SHP77 (cell line): ENCODE data around the gene TBXAS1.
A peak's percentile ranks its signal among the peaks of the same experiment; 100 is the strongest.

Experiments
- DNase-seq, 2 experiments: peaks; one replicate each; lab custom pipeline; 2025; lab: John Stamatoyannopoulos, UW

TBXAS1 gene

DNA sequence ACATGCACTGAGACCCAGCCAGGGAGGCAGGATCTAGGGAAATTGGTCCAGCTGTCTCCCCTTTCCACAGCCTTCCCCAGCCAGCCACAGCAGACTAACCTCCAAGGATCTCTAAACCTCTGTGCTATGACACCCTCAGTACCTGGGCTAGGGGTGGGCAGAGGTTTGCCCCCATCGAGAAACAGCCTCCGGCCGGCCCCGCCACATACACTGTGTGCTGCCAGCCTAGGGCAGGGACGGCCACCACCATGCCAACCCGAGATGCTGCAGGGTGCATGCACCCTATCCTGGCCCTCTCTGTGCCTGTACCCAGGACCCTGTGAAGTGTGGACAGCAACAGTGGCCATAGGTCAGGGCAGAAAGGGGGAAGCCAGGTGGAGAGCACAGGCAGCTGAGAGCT, 175.6 kb downstream of the TBXAS1 start:
- DNase-seq: no peak

DNA sequence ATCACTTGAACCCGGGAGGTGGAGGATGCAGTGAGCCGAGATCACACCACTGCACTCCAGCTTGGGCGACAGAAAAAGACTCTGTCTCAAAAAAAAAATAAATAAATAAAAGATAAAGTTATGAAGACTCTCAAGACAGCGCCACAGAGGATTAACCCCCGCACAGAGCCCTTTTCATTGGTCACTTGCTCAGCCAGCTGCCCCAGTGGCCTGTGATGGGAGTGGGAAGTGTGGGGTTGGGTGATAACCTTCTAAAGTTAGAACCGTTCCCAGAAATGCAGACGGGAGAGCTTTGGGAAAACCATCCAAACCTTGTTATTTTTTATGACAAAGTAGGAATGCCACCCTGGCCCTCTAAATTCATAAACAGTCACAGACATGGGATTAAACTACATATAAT, 176.3 kb downstream of the TBXAS1 start:
- no peak for DNase-seq

DNA sequence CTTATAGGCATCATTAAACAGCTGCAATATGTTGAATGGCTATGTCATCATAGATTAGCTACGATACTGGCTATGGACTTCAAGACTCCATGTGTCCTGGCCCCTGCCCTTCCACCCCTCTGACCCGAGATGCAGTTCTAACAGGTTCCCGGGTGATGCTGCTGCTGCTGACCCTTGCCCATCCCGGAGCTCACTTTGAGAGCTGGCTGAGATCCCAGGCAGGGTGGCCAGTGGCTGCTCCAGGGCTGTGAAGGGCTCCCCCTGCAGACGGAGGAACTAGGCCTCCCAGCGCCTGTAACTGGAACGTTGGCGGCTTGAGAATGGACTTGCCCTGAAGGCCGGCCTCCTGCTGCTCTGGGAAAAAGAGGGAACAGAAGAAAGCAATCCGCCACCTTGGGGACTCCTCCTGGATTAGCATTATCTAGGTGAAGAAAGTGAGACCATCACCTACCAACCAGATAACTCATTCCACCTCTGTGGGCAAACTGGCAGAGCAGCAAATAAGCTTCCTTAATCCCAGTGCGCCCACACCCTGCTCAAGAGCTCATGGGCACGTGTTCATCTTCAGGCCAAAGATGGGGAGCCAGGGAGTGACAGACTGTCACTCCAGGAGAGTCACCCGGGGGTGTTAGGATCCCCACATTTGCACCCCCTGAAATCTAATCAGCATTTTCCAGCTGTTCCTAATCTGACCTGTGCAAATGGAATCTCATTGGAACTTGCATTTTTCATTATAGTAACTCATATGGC, 176.9 kb downstream of the TBXAS1 start:
- DNase-seq: peak; percentile 9 to 45

DNA sequence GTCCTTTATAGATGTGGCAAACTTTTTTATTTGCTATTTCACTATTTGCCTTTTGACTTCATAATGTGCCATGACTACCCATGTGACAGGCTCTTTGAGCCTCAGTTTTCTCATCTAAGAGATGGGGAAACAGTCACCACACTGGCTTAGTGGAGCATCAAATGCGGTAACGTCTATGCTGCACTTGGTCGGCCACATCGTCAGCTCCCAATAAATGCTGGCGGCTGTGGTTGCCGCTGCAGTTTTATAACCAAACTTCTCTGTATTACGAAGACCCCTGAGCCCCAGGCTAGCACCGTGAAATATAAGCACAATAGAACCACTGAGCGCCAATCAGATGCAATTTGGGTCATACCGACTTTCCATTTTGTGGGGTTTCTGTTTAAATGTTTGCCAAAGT, 177.5 kb downstream of the TBXAS1 start:
- DNase-seq: no peak

DNA sequence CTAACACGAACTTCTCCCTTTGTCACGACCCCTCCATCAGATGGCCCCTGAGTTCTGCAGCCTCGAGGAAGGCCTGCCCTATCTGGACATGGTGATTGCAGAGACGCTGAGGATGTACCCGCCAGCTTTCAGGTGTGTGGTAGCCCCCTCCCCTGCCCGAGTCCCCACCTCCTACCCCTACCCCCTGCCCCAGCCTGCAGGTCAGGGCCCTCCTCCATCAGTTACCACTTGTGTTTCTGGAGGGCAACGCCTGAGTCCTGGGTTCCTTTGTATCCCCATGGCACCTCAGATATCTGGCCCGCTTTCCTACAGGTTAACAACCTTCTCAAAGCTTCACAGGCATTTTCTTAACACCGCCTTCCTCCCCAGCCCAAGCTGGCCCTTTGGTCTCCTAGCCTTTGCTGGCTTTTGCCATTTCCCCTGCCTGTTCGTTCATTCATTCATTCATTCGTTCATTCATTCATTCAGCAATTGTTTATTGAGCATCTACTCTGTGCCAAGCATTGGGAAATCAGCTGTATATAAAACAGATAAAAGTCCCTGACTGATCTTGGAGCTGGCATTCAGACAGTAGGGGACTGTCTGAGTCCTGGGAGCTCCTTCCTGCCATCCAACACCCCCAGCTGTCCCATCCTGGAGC, 178.1 kb downstream of the TBXAS1 start:
- no peak for DNase-seq

DNA sequence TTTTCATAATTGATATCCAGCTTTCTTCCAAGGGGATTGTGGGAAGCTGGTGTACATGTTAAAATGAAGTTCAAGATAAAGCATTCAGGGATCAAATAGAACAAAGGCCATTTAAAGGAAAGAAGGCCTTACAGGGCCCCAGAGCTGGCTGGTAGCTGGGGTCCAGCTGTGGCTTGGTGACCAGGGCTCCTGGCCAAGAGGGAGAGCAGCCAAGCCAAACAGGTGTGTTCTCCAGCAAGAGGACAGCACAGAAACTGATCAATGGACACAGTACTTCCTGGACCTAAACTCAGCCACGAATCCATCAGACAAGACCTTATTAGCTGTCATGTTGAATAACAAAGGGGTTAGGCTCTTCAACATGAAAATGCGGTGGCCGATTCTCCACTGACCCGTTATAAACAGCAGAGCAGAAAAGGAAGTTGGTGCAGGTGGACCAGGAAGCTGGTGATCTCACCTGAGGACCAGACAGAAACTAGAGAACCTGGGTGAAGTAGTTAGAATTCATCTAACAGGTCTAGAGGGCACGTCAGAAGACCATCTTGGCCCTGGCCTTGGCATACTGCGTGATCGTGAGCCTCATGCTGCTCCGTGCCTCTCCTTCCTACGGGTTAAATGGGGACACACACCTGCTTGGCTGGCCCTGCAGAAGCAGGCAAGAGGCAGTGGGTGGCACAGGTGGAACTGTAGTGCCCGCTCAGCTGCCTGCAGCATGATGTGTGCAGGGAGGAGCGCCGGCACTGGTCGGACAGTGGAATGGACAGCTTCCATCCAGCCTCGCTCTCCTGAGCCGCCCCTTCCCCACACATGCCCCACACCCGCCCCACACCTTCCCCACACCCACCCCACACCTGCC, 179.9 kb downstream of the TBXAS1 start:
- DNase-seq: no peak

DNA sequence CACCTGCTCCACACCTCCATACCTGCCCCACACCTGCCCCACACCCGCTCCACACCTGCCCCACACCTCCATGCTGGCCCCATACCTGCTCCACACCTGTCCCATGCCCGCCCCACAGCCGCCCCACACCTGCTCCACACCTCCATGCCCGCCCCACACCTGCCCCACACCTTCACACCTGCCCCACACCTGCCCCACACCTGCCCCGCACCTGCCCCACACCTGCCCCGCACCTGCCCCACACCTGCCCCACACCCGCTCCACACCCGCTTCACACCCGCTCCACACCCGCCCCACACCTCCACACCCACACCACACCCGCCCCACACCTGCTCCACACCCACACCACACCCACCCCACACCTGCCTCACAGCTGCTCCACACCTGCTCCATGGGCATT, 180.7 kb downstream of the TBXAS1 start:
- no peak for DNase-seq

DNA sequence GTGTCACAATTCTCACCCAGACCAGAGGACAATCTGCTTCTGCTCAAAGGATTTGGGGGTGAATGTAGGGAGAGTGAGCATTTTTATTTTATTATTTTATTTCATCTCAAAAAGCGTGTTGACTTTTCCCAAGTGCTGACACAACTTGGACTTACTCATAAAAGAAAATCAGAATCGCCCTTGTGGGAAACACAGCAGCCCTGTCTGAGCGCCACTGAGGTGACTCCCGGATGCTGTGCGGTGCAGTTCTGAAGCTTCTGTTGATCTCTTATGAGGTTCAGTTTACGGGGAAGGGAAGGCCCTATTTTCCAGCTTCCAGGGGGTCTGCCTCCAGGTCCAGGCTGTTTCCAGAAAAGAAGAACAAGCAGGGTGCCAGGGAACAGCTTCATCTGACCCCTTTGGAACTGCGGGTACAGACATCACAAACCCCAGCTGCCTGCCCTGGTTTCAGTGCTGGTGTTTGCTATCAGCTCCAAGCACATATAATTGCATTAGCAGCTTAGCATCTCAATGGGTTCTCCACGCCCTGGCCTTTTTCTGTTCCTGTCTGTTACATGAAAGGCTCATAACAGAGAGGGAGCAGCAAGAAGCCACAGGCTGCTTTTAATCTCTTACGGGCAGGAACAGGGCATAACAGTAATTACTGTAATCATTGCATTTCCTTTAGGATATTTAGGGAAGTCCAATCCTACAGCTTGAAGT, 181.3 kb downstream of the TBXAS1 start:
- DNase-seq: no peak

DNA sequence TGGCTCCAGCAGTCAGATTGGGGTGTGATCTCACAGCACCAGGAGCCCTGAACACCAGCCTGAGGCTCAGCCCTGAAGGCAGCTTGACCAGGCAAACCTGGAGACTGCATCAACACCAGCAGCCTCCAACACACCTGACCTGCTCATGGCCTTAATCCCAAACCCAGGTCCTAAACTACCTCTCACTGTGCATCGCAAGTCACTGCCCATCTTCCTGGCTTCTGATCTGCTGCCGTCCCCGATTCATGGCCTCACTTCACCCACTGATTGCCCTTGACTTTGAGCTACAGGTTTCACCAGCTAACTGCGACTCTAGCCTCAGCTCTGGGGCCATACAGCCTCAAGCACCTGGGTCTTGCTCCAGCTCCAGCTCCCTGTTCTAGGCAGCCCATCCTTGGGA, 184.6 kb downstream of the TBXAS1 start:
- DNase-seq: no peak

DNA sequence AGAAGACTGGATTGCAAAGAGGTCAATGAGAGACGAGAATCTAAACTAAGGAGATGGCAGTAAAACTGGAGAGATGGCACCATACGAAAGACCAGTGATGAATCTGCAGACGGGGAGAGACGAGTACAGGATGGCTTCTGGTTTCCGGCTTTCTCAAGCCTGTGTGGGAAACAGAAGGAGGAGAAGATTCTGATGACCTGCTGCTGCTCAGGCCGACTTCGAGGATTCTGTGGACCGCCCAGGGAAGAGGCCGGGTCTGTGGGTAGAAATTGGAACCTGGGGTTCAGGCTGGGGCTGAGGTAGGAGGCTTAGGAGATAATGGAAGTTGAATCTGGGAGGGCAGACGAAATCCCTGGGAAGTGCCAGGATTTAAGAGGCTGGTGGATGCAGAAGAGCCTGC, 185.1 kb downstream of the TBXAS1 start:
- no peak for DNase-seq

DNA sequence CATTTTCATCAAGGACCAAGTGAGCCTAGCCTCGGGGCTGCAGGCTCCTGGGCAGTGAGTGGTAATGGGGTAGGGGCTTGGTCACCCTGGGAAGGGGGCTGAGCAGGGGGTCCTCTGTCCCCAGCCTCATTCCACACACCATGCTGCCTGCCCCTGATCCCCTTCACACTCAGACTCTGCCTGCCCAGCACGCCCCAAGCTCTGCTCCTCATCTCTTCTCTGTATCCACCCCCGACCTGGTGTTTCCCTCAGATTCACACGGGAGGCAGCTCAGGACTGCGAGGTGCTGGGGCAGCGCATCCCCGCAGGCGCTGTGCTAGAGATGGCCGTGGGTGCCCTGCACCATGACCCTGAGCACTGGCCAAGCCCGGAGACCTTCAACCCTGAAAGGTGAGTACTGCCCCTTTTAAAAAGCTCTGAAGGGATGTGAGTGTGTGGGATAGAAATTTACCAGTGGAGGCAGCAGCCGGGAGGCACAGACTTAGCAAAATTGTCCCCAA, 186.5 kb downstream of the TBXAS1 start:
- no peak for DNase-seq

DNA sequence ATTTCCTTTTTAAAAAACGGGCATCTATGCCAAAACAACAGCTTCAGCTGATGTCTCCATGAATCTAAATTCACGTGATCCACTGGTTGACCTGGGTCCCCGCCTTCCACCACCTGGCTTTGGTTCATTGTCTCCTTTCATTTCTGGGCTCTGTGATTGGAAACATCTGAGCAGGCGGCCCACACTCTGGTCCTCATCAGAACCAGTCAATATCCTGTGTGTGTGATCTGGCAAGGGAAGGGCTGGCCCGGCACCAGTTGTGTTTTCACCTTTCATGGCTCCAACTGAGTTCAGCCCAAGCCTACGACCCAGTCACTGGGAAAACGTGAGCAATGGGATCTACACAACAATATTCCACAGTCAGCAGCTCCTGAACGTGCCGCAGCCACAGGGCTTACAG, 187.5 kb downstream of the TBXAS1 start:
- no peak for DNase-seq

DNA sequence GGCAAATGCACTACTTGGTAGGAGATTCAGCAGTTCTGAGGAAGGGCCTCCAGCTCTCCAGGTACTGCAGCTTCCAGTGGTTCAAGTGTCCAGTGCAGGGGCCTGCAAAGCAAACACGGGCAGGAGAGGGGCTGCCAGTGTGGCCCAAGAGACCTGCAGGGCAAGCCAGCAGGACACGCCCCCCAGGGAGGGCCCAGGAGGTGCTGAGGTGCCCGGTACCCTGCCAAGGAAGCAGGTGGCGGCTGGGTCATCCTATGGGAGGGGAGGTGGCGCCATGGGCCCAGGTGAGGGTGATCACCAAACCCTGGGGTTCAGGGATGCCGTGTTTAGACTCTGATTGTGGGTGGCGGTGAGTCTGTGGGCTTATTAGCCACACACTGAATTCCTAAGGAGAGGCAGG, 188.0 kb downstream of the TBXAS1 start:
- no peak for DNase-seq

DNA sequence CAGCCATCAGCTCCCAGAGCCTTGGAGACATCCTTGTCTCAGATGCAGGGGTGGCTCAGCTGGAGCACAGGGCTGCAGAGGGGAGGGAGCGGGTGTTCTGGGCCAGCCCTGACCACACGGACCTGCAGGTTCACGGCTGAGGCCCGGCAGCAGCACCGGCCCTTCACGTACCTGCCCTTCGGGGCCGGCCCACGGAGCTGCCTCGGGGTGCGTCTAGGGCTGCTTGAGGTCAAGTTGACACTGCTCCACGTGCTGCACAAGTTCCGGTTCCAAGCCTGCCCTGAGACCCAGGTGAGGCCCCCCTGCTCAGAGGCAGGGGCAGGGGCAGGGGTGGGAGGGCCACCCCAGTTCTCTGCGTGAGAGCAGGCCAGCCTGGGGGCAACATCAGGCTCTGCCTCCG, 188.5 kb downstream of the TBXAS1 start:
- DNase-seq: no peak

DNA sequence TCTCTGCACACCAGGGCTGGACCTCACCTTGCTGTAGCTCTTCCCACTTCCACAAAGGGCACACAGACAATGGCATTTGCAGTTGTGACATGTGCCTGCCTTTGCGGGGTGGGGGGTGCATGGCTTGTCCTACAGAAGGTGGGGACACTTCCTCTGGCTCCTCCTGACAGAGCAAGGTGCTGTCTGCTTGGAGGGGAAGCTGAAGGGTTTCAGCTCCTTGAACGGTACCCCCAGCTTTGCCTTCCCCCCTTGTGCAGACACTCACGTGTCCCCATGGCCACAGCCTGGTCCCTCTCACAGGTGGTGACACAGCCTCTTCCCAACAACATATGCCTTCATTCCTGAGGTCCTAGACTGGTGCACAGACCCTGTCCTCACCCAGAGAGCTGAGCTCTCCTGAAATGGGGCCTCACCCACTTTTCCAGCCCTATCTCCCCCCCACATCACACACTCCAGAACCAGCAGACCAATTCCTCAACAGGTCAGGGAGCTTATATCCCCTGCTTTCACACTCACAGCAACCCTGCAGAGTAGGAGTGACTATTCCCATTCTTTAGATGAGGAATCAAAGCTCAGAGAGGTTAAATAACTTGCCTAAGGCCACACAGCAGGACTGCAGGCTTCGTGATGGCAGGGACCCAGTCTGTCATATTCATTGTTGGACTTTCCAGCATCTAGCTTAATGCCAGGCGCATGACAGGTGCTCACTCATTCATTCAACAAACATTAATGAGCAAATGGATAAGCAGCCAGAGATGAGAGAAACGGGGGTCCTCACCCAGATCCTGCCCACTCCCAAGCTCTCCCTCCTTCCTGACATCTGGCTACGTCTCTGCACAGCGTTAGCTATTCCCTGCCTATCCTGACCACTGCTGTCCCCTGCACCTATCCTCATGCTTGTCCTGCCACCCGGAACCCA, 189.3 kb downstream of the TBXAS1 start:
- DNase-seq: no peak

DNA sequence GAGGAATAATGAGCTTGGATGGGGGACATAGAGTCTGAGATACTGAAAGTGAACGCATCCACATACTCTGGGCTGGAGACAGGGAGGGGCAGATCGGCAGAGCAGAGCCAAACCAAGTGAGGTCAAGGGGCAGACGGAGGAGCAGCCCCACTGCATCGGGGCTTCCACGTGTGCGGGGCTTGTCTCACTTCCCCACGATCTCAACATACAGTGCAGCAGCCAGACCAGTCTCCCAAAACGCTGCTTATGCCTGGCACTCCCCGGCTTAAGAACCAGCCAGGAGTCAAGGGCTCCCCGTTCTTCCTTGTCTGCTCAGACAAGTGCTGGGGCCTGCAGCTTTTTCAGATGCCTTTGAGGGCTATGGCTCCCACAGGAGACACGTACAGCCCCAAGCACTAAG, 190.1 kb downstream of the TBXAS1 start:
- no peak for DNase-seq

DNA sequence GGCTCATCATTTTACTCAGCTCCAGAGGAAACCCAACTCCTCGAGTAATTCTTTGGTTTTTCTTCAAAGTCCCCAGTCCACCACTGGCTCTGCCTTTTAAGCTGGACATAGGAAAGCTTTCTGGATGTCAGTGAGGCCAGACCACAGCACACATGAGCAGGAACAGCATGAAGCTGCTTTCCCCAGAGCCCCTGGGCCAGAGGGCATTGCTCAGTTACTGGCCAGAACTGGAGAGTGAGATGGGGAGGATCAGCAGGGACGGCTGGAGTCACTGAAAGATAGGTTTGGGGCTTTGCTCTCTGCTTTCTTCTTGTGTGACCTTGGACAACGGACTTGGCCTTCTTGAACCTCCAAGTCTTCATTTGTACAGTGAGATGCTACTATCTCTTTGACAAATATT, 190.5 kb downstream of the TBXAS1 start:
- no peak for DNase-seq

DNA sequence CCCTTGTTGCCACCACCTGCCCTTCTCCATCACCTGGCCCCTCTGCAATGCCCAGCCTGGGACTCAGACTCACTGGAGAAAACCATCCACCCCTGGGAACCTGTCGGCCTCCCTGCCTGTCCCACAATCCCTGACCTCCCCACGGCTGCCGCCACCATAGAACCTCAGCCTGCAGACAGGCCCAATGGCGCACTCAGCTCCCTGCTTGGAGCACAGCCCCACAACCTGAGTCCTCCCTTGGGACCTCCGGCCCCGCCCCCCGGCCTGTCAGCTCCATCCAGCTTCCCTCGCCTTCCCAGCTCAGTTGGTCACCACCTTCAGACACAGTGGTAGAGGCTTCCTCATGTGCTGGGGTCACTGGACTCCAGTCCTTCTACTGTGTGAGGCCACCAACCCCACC, 192.5 kb downstream of the TBXAS1 start:
- no peak for DNase-seq

DNA sequence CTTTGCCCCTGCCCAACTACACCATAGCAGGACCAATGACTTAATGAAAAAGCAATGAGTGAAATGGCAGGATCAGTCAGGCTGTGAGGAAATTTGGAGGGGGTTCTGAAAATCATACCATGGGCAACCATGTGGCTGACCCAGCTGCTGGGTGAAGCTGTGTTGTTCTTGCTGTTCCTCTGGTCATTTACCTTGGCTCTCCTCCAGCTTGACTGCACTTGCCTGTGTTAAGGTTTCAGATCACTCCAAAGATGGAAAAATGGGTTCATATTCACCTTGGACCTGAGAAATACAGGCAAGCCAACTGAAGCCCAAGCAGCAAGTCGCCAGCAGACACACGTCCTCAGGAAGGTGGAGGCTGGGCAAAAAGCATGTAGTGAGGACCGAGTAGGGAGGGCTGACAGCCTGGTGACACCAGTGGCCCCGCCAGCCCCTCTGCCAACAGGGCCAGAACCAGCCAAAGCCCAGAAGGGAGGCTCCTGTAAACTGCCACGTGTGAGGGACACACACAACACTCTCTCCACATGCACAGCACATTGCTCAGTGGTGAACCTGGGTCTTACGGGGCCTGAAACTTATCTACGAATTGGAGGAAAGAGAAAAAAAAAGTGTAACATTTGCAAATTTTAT, 193.6 kb downstream of the TBXAS1 start:
- DNase-seq: peak; percentile 25 to 36

DNA sequence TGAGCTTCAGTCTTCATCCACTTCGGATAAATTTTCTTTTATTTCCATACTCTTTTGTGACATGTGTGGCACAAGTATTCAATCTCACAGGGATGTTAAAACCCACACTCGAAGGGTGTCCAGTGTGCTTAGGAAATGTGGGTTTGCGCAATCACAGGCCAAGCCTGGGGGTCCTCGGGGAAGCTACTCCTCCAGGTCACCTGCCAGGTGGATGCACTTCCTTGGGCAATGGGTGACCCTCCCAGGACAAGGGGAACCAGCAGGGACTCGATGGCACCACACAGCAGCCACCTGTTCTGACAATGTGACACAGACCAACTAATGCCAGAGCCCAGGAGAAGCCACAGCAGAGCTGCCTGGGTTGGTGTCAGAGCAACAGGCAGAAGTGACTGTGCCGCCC, 194.7 kb downstream of the TBXAS1 start:
- no peak for DNase-seq

DNA sequence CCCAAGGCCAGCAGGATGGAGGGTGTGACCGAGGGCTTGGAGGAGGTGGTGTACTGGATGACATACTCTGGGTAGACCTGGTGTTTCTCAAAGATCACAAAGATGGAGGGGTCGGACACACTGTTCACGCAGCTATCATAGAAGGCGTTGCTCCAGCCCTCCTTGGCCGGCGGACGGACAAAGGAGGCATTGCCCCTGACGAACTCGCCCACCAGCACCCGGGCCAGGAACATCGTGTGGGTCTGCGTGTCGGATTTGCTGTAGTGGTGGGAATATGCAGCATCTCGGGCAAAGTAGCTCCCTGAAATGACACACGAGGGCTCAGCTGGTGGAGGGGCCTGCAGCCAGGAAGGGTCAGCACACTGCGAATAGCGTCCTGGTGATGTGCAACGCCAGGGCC, 195.5 kb downstream of the TBXAS1 start:
- no peak for DNase-seq
